ENCODE data around the gene JMJD7.
A peak's percentile ranks its signal among the peaks of the same experiment; 100 is the strongest.

The JMJD7 gene

GRCh38 chr15:41827880-41828806 lies at the start of gene JMJD7:
Gene JMJD7 (plus strand): TSS chr15:41828092. CDS start chr15:41828125, 33 bp downstream.
- DNase-seq (ENCODE audit: low spot score): peak; percentile 95

DNA sequence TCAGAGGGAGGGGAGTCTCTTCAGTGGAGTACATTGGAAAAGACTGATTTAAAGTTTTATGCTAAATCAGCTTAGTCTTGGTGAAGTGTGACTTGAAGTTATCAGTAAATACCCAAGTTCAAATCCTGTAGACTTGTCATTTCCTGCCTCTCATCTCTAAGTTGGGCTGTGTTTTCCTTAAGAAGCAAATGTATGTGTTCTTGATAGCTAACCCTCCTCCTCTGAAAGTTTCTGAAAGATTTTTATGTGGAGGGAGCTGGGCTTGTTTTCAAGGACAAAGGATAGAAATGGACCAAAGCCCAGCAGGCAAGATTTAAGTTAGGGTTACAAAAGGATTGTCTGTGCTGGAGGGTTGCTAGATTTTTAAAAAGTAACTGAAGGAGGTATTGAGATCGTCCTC lies 49.4 kb upstream of the JMJD7 start:
- no peak for DNase-seq (ENCODE audit: low spot score)

GRCh38 chr15:41779662-41780157 lies 48.2 kb upstream of the JMJD7 start:
- DNase-seq (ENCODE audit: low spot score): no peak

DNA sequence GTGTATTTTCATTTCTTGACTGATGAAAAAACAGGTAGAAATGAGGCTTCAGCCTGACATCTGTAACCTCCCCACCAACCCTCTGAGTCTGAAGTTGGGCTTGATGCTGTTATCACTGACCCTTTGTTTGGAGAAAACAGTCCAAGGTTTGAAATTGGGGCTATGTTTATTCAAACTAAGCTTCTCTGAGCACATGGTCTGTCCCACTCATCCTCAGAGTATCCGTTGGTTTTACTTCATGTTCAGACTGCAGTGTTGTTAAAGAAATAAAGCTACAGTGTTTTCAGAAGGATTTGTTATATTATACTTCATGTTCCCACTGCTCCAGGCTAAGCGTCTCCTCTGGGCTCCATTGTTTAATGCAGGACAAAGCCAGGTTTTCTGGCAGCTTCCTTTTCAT lies 47.6 kb upstream of the JMJD7 start:
- DNase-seq (ENCODE audit: low spot score): no peak

GRCh38 chr15:41780727-41781126 lies 47.2 kb upstream of the JMJD7 start:
- no peak for DNase-seq (ENCODE audit: low spot score)

- DNase-seq (ENCODE audit: low spot score): no peak
Measured at GRCh38 chr15:41782371-41783282, 45.3 kb upstream of the JMJD7 start.

GRCh38 chr15:41783296-41783695 lies 44.6 kb upstream of the JMJD7 start:
- DNase-seq (ENCODE audit: low spot score): no peak

GRCh38 chr15:41788262-41788661 lies 39.6 kb upstream of the JMJD7 start:
- no peak for DNase-seq (ENCODE audit: low spot score)

GRCh38 chr15:41789236-41789635 lies 38.7 kb upstream of the JMJD7 start:
- no peak for DNase-seq (ENCODE audit: low spot score)

- no peak for DNase-seq (ENCODE audit: low spot score)
Measured at GRCh38 chr15:41789662-41790061, 38.2 kb upstream of the JMJD7 start.

- DNase-seq (ENCODE audit: low spot score): no peak
Measured at GRCh38 chr15:41790169-41790568, 37.7 kb upstream of the JMJD7 start.

DNA sequence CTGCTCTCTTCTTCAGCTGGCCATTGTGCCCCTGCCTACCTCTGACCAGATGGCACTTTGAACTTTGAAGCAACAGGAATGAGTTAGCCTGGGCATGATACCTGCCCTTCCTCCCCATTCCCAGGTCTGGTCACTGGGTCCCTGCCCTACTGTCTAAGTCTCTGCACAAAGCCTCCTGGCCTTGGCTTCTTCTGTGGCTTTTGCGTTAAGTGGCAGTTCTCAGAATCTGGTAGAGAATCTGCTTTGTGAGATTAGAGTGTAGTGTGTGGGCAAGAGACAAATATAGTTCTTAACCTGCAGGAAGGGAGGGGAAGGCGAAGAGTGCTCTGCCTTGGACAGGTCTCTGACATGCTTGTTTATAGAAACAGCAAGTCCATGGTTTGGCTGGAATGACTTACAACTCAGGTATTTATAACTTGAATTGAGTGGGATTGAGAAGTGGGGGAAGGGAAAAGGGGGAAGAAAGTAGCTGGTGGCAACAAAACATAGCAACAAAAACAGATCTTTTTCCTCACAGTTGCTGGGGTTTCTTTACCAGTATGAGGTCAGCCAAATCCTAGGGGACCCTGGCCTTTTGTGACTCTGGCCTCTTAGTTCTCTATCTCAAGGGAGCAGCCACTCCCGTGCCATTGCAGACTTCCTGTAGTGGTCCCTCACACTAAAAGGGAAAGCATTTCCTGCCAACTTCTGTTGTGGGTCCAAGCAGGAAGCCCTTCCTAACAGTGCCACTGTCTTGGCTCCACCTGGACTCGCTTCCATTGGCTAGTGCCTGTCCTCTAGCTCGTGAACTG lies 36.9 kb upstream of the JMJD7 start:
- DNase-seq (ENCODE audit: low spot score): peak; percentile 85

- no peak for DNase-seq (ENCODE audit: low spot score)
Measured at GRCh38 chr15:41791547-41791937, 36.4 kb upstream of the JMJD7 start.

- no peak for DNase-seq (ENCODE audit: low spot score)
Measured at GRCh38 chr15:41792000-41792637, 35.8 kb upstream of the JMJD7 start.

- DNase-seq (ENCODE audit: low spot score): no peak
Measured at GRCh38 chr15:41794081-41794480, 33.8 kb upstream of the JMJD7 start.

DNA sequence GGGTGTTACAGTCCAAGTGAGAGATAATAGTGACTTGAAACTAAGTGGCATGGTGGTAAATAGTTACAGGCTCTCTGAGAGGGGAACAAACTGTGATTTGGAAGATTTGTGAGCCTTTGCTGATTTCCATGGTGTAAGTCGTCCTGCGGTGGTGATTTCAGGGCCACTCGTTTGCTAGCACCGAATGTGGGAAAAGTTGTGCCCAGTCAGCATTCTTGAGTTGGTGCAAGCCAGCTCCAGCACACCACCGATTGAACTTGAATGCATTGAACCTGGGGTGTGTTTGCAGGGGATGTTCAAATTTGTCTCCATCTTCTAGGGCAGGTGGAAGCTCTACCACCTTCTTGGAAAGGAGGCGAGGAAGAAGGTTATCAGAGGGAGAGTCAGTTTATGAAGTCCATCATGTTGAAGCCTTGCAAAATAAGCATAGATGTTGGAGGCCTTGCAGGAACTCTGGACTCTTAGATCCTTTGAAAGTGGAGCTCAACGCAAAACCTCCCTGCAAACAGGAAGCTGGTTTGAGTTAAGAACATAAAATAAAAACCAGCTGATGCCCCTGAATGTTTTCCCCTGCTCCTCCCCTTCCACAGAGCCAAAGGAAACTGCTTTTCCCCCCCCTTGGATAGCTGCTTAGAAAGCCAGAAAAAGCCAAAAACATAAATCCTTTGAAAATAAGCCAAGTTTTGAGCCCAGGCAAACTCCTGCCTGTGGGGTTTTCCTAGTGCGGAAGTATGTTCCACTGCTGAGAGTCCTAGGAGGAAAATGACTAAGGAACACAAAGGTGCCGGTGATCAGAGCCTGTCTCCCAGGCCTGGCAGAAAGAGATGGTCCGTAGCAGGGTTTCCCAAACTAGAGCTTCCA lies 31.7 kb upstream of the JMJD7 start:
- DNase-seq (ENCODE audit: low spot score): no peak

DNA sequence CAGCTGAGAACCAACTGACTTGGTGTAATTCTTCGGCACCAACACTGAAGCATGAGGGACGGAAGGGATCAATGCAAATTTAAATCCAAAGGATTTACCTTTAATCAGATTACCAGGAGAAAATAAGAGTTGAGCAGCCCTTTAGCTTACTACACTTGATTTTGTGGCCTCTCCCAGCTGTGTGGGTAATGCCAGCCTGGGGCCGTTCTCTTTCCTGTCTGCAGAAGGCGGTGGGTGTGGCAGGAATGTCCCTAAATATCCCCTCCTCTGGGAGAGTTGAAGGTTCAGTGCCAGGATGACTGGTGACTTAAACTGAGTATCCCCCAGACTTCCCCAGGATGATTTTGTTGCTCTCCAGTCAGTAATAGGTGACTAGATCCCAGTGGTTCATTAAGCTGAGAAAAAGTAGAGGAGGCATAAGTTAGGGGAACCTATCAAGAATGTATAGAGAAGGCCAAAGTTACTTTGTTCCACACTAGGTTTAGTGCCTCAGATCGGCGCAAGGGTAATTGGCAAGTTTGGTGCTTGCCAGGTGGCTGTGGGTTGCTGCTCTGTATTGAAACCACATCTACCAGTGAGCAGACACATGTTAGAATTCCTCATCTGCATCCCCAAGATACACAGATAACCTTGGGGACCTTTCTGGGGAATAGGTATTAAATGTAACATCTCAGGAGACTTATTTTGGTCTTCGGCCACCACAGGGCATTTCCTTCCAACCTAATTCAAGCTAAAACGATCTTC lies 30.5 kb upstream of the JMJD7 start:
- no peak for DNase-seq (ENCODE audit: low spot score)

DNA sequence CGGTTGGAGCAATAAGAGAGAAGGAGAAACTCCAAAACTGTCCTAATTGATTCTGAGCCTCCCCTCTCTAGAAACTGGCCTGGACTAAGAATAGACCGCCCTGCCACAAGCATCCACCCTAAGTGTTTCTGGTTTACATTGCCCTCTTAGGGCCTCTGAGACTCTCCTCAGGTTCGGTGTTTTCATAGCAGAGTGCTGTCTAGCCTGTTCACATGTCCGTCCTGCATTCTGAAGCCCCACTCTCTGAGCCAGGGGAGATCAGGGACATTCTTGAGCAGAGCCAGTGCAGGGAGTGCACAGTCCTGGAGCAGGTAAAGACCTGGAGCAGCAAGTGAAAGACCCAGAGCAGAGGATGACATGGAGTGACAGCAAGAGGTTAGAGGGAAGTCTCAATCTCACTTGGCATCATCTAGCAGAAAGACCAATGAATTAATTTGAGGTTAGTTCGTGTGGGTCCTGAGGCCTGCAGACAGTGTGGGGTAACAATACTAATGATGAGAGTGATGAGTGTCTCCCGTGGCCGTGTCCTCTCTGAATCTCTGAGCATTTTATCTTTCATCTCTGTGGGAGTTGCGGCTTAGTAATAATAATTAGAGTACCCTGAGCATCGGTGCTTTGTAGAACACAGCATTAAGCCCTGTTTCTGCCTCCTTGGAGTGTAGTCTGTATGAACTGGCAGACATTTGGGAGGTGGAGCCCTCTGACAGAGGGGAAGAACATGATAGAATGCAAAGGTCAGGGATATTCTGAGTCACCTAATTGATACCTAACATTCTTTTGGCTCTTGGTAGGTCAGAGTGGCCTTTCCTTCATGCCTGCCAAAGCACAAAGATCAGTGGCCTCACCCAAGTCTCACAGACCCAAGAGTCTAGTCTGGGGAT lies 29.0 kb upstream of the JMJD7 start:
- DNase-seq (ENCODE audit: low spot score): peak; percentile 15

- no peak for DNase-seq (ENCODE audit: low spot score)
Measured at GRCh38 chr15:41799488-41799805, 28.4 kb upstream of the JMJD7 start.

Measured in LoVo (cell line).